OCI-LY3 (cell line): ENCODE data around the gene NEU1.

ENCODE experiments used
- H2AFZ ChIP-seq: fragments of 200-600, 300-600 bp; shearing (Covaris generic); 2 replicates; pipeline ENCODE4 v1.6.0; 2014; ENCODE audit warnings: antibody characterized with exemption, low read depth, low read length
- H3K27ac ChIP-seq: fragments of 200-600, 300-600 bp; sonication (generic); 2 replicates; pipeline ENCODE4 v1.5.1; 2014; ENCODE audit warnings: mild to moderate bottlenecking, low read length, moderate library complexity, mixed read lengths
- H3K27me3 ChIP-seq: fragments of 200-600, 300-600 bp; sonication (generic); 2 replicates; pipeline ENCODE4 v1.6.1; 2014; ENCODE audit warnings: low read depth, low read length, mixed read lengths
- H3K36me3 ChIP-seq: fragments of 200-600, 300-600 bp; sonication (generic); replicated peaks from 2 replicates; pipeline ENCODE3; 2014; ENCODE audit warnings: low read depth, low read length, mixed read lengths
- H3K4me1 ChIP-seq: fragments of 300-600, 200-600 bp; sonication (generic); 2 replicates; pipeline ENCODE4 v1.6.1; 2014; ENCODE audit warnings: low read length, mixed read lengths
- H3K4me2 ChIP-seq: fragments of 200-600, 300-600 bp; sonication (generic); 2 replicates; pipeline ENCODE4 v1.6.1; 2014; ENCODE audit warnings: low read length, mixed read lengths
- H3K4me3 ChIP-seq: fragments of 300-600, 200-600 bp; sonication (generic); 2 replicates; pipeline ENCODE4 v1.5.1; 2014; ENCODE audit warnings: antibody characterized with exemption, mild to moderate bottlenecking, low read length, moderate library complexity
- H3K79me2 ChIP-seq: fragments of 300-600, 200-600 bp; shearing (Covaris generic); 2 replicates; pipeline ENCODE4 v1.6.1; 2014; ENCODE audit warnings: mild to moderate bottlenecking, low read length, mixed read lengths
- H3K9ac ChIP-seq: fragments of 300-600, 200-600 bp; shearing (Covaris generic); 2 replicates; pipeline ENCODE4 v1.6.0; 2014; ENCODE audit warnings: mild to moderate bottlenecking, low read length, moderate library complexity
- H3K9me3 ChIP-seq: fragments of 200-600, 300-600 bp; shearing (Covaris generic); 2 replicates; pipeline ENCODE4 v1.6.1; 2014; ENCODE audit warnings: low read length, mixed read lengths; ENCODE audit not compliant: insufficient read depth
- H4K20me1 ChIP-seq: fragments of 200-600, 300-600 bp; sonication (generic); 2 replicates; pipeline ENCODE4 v1.6.1; 2016; ENCODE audit warnings: low read length, mixed read lengths; ENCODE audit not compliant: insufficient read depth
- CTCF ChIP-seq: fragments of 200-600, 300-600 bp; sonication (generic); IDR thresholded peaks from 2 replicates; pipeline ENCODE4 v1.5.1; 2014; ENCODE audit warnings: antibody characterized with exemption, low read length, low read depth
- EZH2phosphoT487 ChIP-seq: fragments of 200-600 bp; shearing (Covaris generic); IDR thresholded peaks from 2 replicates; pipeline ENCODE4 v1.6.1; 2018; ENCODE audit warnings: antibody characterized with exemption, mixed run types, low read depth

The NEU1 gene

DNA sequence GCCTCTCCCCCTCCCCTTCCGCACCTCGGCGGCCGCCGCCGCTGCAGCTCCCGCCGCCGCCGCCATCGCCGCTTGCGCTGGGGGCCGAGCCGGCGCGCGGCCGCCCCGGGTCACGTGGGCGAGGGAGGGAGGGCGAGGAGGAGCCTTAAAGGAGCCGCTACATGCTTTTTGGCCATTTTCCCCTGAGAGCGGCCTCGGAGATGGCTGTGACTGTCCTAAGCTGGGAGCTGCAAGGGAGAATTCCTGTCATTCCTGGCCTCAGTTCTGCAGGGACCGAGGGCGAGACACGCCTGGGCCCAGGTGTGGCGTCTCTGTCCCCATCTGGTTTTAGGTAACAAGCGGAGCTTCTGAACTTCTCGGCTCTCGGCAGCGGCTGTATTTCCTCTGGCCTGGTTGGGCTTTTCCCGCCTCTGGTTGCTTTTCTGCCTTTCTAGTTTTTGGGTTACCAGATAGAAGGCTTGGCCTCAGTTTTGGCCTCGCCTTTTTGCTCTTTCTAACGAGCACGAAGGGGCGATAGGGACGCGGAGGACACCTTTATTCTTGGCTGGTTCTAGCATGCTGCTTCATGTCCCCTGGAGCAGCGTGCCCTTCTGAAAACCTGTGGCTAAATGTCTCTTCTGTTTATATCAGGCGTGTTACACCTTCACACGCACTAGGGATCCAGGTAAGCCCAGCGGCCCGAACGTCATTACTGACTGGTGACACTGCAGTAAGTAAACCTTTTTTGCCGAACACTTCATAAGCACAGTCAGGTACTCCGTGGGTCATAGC is 35.2 kb upstream of the NEU1 start, which contains the start of gene EHMT2:
Gene EHMT2 (minus strand): TSS at position 87 of the 771 bp plus-strand sequence. CDS start 21 bp downstream, at position 66.
- H3K4me2 ChIP-seq: peak within 1 kb of the TSS; percentile 95
- H3K9ac ChIP-seq: peak within 1 kb of the TSS; percentile 90
- peaks cover 3% of the 10 kb centered on the region for H3K36me3 ChIP-seq
- H3K9me3 ChIP-seq: no peaks in the 10 kb centered on the region
- H3K4me3 ChIP-seq: peak within 1 kb of the TSS; percentile 99
- H3K27me3 ChIP-seq: no peaks in the 10 kb centered on the region
- TF ChIP-seq CTCF (no peak), EZH2phosphoT487 (no peak)
- peaks cover 26% of the 10 kb centered on the region for H3K4me1 ChIP-seq
- H3K79me2 ChIP-seq: peaks cover 23% of the 10 kb centered on the region
- H3K27ac ChIP-seq: peak within 1 kb of the TSS; percentile 71
- H2AFZ ChIP-seq: peak within 1 kb of the TSS; percentile 47
- peaks cover 3% of the 10 kb centered on the region; the same call in 1 of the 2 replicates for H4K20me1 ChIP-seq

DNA sequence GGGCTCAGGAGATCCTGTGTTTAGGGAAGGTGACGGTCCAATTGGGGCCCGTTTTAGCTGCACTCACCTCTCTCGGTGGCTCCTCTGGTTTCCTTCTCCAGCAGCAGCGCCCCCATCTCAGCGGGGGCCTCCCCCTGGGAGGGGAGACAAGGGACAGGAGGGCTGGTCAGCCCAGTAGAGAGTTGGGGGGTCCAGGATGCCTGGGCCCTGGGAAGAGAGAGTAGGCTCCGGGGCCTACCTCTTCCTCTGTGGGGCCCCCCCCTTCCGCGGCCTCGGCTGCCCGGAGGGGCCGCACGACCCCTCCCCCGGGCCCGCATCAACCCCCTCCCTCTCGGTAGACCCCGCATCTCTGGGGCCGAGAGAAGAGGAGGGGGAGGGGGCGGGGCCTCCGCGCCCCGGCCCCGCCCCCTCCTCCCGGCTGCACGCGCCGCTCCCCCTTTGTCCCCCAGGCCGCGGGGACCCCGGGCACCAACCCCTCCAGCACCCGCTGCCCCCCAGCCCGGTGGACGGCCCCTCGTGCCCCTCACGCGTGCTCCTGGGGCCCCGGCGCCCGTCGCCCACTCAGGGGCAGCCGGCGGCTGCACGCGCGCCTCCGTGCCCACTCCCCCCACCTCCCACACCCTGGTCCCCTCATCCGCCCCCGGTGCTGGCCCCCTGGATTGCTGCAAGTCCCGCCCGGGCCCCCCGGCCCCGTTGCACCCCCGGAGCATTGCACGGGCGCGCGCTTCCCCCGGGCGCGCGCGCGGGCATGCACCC is 34.4 kb upstream of the NEU1 start:
- Histone ChIP-seq H3K9ac (peak overlapping the region; percentile 80), H3K36me3 (peaks cover 6% of the 10 kb centered on the region), H3K4me3 (peak overlapping the region; percentile 99), H3K79me2 (peaks cover 23% of the 10 kb centered on the region), H2AFZ (peak overlapping the region; percentile 31; the same call in 1 of the 2 replicates), H3K9me3 (no peaks in the 10 kb centered on the region), H3K4me2 (peak overlapping the region; percentile 77), H3K27ac (peak overlapping the region; percentile 34), H3K4me1 (peaks cover 23% of the 10 kb centered on the region), H3K27me3 (no peaks in the 10 kb centered on the region), H4K20me1 (peaks cover 3% of the 10 kb centered on the region; the same call in 1 of the 2 replicates)
- no peak for TF ChIP-seq EZH2phosphoT487
- TF ChIP-seq CTCF: no peak

- H4K20me1 ChIP-seq: peaks cover 3% of the 10 kb centered on the region; the same call in 1 of the 2 replicates
- H3K36me3 ChIP-seq: peaks cover 6% of the 10 kb centered on the region
- H3K27me3 ChIP-seq: no peaks in the 10 kb centered on the region
- no peak overlapping the region for H2AFZ ChIP-seq
- TF ChIP-seq EZH2phosphoT487: no peak
- H3K4me1 ChIP-seq: peaks cover 23% of the 10 kb centered on the region
- H3K4me2 ChIP-seq: peak overlapping the region; percentile 77
- peak overlapping the region; percentile 34 for H3K27ac ChIP-seq
- H3K9me3 ChIP-seq: no peaks in the 10 kb centered on the region
- H3K9ac ChIP-seq: peak overlapping the region; percentile 80
- H3K4me3 ChIP-seq: peak overlapping the region; percentile 99
- H3K79me2 ChIP-seq: peaks cover 23% of the 10 kb centered on the region
Measured at GRCh38 chr6:31896493-31896855, 33.9 kb upstream of the NEU1 start.

DNA sequence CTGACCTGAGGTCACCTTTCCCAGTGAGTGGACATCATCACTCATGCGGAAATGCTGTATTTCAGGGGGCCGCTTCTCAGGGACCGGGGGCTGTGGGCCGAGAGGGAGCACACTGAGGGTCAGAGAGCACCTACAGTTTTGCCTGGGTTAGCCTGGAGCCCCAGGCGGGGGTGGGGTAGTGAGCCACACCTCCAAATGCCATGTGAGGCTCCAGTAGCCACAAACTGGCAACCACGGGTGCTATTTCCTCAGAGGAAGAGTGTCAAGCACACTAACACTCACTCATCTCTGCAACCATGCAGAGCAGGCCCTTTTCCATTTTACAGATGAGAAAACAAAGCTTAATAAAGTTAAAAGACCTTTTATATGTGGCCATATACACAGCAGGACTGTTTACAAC is 30.2 kb upstream of the NEU1 start:
- Histone ChIP-seq H3K36me3 (peaks cover 15% of the 10 kb centered on the region), H3K4me1 (peaks cover 4% of the 10 kb centered on the region; the same call in 1 of the 2 replicates), H3K27ac (no peak overlapping the region), H4K20me1 (no peaks in the 10 kb centered on the region), H3K79me2 (peaks cover 14% of the 10 kb centered on the region), H3K4me2 (no peak overlapping the region), H2AFZ (no peak overlapping the region), H3K9ac (no peak overlapping the region), H3K4me3 (no peak overlapping the region), H3K9me3 (no peaks in the 10 kb centered on the region), H3K27me3 (no peaks in the 10 kb centered on the region)
- no peak for TF ChIP-seq EZH2phosphoT487
- TF ChIP-seq CTCF: no peak
